IPS-NIHi11 (cell line): Measurements from ENCODE around the gene FYTTD1.

Experiments used
- DNase-seq: peaks from one replicate; pipeline ENCODE4 v3.0.0; 2012; ENCODE audit warnings: mixed read lengths, low spot score

Gene FYTTD1

GRCh38 chr3:197793247-197793646 lies 43.6 kb downstream of the FYTTD1 start:
- DNase-seq = no peak

GRCh38 chr3:197794115-197794514 lies 44.4 kb downstream of the FYTTD1 start:
- no peak for DNase-seq

- DNase-seq = no peak
Measured at GRCh38 chr3:197795200-197795599, 45.5 kb downstream of the FYTTD1 start.

GRCh38 chr3:197796087-197796486 lies 46.4 kb downstream of the FYTTD1 start:
- DNase-seq = no peak

- no peak for DNase-seq
Measured at GRCh38 chr3:197798863-197799262, 49.2 kb downstream of the FYTTD1 start.

GRCh38 chr3:197800379-197800778 lies 50.7 kb downstream of the FYTTD1 start:
- DNase-seq = no peak

- DNase-seq = no peak
Measured at GRCh38 chr3:197801891-197802778, 52.5 kb downstream of the FYTTD1 start.

- DNase-seq = no peak
Measured at GRCh38 chr3:197802779-197803459, 53.2 kb downstream of the FYTTD1 start.

- DNase-seq = no peak
Measured at GRCh38 chr3:197804511-197804910, 54.8 kb downstream of the FYTTD1 start.

- DNase-seq = no peak
Measured at GRCh38 chr3:197807969-197808587, 58.4 kb downstream of the FYTTD1 start.

GRCh38 chr3:197809356-197810020 lies 59.8 kb downstream of the FYTTD1 start:
- no peak for DNase-seq

GRCh38 chr3:197810901-197811300 lies 61.2 kb downstream of the FYTTD1 start:
- DNase-seq = no peak

GRCh38 chr3:197811343-197811742 lies 61.7 kb downstream of the FYTTD1 start:
- no peak for DNase-seq

- no peak for DNase-seq
Measured at GRCh38 chr3:197814372-197814771, 64.7 kb downstream of the FYTTD1 start.

- DNase-seq = no peak
Measured at GRCh38 chr3:197820550-197821335, 71.1 kb downstream of the FYTTD1 start.

- no peak for DNase-seq
Measured at GRCh38 chr3:197829397-197830045, 79.8 kb downstream of the FYTTD1 start.

- DNase-seq = no peak
Measured at GRCh38 chr3:197830308-197830966, 80.8 kb downstream of the FYTTD1 start.

GRCh38 chr3:197830967-197831313 lies 81.3 kb downstream of the FYTTD1 start:
- DNase-seq = no peak

- no peak for DNase-seq
Measured at GRCh38 chr3:197833930-197834715, 84.4 kb downstream of the FYTTD1 start.

- DNase-seq = no peak
Measured at GRCh38 chr3:197835509-197835908, 85.8 kb downstream of the FYTTD1 start.
